ENCODE data around the gene SPAG17.
A peak's percentile ranks its signal among the peaks of the same experiment; 100 is the strongest.

Gene SPAG17

DNA sequence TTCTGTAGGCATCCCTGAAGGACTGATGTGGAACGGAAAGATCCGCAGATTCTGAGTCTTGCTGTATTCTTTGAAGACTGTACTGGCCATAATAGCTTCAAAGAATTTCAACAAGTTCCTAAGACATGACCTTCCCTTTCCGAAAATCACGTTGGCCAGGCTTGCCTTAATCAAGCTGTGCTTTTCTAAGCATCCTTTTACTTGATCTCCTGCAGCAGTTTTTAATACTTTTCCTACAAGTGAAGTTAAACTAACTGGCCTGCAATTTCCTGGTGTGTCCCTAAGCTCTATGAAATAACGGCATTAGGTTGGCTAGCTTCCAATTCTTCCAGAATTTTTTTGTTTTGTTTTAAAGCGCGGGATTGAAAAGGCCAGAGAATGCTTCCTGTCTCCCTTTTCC lies 40.3 kb downstream of the SPAG17 start:
- TF ChIP-seq, protein P1, sequence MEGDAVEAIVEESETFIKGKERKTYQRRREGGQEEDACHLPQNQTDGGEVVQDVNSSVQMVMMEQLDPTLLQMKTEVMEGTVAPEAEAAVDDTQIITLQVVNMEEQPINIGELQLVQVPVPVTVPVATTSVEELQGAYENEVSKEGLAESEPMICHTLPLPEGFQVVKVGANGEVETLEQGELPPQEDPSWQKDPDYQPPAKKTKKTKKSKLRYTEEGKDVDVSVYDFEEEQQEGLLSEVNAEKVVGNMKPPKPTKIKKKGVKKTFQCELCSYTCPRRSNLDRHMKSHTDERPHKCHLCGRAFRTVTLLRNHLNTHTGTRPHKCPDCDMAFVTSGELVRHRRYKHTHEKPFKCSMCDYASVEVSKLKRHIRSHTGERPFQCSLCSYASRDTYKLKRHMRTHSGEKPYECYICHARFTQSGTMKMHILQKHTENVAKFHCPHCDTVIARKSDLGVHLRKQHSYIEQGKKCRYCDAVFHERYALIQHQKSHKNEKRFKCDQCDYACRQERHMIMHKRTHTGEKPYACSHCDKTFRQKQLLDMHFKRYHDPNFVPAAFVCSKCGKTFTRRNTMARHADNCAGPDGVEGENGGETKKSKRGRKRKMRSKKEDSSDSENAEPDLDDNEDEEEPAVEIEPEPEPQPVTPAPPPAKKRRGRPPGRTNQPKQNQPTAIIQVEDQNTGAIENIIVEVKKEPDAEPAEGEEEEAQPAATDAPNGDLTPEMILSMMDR (IDR thresholded peaks at IDR 0.05; ENCODE audit: control insufficient read depth, extremely low read depth, insufficient read depth), result no peak
- no peak overlapping the region for H3K4me3 ChIP-seq (ENCODE audit: low read depth, low read length)
- DNase-seq (ENCODE audit: low read depth), result no peak

DNA sequence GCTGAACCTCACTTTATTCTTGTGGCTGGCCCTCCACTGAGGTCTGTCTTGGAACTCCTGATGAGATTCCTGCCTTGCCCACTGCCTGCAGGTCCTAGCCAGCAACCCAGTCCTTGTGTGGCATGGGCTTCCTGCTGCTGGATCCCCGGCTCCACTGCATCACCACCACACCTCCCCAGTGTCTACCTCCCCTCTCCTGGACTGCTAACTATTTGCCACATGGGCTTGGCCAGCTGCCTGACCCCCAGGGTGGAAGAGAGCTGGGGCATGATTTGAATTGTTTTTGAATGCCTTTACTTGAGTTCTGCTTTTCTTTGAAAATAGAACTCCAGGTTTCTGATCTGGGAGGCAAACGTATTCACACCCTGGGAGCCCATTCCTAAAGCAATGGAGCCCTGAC lies 41.2 kb downstream of the SPAG17 start:
- no peak overlapping the region for H3K4me3 ChIP-seq (ENCODE audit: low read depth, low read length)
- TF ChIP-seq, protein P1 (IDR thresholded peaks at IDR 0.05; ENCODE audit: control insufficient read depth, extremely low read depth, insufficient read depth), result no peak
- no peak for DNase-seq (ENCODE audit: low read depth)

DNA sequence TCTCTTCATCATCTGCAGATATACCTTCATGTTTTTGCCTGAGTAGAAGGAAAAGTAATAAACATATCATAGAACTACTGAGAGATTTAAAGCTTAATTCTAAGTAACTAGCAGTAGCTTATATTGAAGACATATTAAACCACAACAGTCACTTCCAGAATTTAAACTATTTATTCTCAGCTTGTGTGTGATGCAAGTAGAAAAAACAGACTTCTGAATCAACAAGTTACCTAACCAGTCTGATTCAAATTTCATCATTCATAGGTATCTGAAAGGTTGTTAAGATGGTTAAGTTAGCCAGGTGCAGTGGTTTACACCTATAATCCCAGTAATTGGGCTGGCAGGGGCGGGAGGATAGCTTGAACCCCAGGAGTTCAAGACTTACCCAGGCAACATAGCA lies 41.9 kb downstream of the SPAG17 start:
- TF ChIP-seq, protein P1 (IDR thresholded peaks at IDR 0.05; ENCODE audit: control insufficient read depth, extremely low read depth, insufficient read depth), result no peak
- no peak for DNase-seq (ENCODE audit: low read depth)
- no peak overlapping the region for H3K4me3 ChIP-seq (ENCODE audit: low read depth, low read length)

DNA sequence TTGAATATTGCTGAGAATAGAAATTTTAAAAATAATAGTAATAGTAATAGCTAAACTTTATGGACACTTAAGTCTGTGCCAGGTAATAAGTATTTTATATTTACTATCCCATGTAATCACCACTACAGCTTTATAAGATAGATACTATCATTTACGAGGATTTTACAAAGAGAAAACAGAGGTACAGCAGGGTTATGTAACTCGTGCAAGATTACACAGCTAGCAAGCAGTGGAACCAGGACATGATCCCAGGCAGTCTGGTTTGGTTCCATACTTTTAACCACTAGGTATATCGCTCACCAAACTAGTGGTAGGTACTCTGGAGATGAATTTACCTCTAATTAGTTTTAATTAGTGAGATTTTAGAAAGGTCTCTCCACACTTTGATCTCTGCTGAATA lies 42.5 kb downstream of the SPAG17 start:
- TF ChIP-seq, protein P1 (IDR thresholded peaks at IDR 0.05; ENCODE audit: control insufficient read depth, extremely low read depth, insufficient read depth), result no peak

DNA sequence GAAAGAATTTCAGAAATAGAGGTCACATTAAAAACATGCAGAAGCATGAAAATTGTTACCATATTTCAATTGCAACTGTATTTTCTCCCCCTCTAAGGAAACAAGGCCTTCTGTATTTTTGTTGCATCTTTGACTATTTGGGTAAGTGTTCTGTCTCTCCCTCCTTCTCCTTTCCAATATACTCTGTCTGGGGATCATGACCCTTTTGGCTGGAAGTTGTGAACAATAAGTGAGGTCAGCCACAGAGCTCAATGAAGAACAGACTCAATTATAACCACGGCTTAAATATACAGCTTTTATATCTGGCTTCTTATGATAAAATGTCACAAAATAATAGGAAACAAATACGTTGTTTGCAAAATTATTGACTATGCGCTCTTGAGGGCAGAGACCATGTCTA lies 47.1 kb downstream of the SPAG17 start:
- no peak overlapping the region for H3K4me3 ChIP-seq (ENCODE audit: low read depth, low read length)
- TF ChIP-seq, protein P1 (IDR thresholded peaks at IDR 0.05; ENCODE audit: control insufficient read depth, extremely low read depth, insufficient read depth), result no peak
- no peak for DNase-seq (ENCODE audit: low read depth)

More for the DNA sequence above, 42.5 kb downstream of the SPAG17 start:
- peak; percentile 84 for DNase-seq (ENCODE audit: low read depth)
- H3K4me3 ChIP-seq (ENCODE audit: low read depth, low read length), result no peak overlapping the region

DNA sequence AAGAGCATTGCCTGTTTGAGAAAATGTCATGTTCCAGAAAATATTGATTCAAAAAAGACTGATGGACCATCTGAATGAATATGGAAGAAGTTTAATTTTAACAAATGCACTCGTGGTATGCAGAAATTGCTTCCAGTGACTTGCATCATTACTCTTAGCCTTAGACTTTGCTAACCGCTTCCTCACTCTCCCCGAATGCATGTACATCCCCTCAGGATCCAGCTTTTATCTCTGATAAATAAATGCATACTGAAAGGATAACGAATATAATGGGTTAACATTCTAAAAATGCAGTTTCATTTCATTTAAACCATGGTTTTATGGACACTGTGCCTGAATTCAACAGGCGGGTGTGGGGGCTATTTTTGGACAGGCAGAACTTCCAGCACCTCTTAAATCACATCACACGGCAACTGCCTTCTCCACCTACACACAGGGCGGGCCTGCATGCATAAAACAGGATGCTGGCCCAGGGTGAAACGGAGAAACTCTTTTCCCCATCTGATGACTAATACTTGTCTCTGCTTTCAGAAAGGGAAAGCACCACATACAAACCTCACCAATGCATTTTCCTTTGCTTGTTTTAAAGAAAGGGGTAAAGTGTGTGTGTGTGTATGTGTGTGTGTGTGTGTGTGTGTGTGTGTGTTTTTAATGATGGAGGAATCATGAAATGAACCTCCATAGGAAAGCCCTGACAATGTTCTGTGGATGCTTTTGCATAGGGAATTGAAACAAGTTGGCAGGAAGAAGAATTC lies 48.7 kb downstream of the SPAG17 start:
- H3K4me3 ChIP-seq (ENCODE audit: low read depth, low read length), result no peak overlapping the region
- TF ChIP-seq, protein P1 (IDR thresholded peaks at IDR 0.05; ENCODE audit: control insufficient read depth, extremely low read depth, insufficient read depth), result no peak
- DNase-seq (ENCODE audit: low read depth), result no peak

DNA sequence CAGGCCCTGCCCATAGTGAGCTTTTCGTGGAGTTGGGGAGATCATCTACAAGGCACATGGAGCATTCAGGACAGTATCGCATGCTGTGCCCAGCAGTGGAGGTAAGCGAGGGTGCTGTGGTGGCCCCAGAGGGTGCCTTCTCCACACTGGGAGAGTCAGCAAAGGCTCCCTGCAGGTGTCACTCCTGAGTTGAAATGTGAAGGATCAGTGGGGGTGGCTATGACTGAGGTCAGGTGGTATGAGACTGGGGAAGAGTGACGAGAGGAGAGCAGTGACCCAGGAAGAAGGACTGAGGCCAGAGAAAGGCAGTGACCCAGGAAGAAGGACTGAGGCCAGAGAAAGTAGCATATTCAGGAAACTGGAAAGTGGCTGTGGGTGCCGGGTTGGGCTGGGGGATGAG lies 53.0 kb downstream of the SPAG17 start:
- H3K4me3 ChIP-seq (ENCODE audit: low read depth, low read length), result no peak overlapping the region

More for the DNA sequence above, 53.0 kb downstream of the SPAG17 start:
- TF ChIP-seq, protein P1 (IDR thresholded peaks at IDR 0.05; ENCODE audit: control insufficient read depth, extremely low read depth, insufficient read depth), result no peak
- no peak for DNase-seq (ENCODE audit: low read depth)
